PC-3 (cell line): ENCODE data around the gene TAOK2. TPM values are rescaled to one million over a fixed set of nuclear protein-coding genes. Genes with fewer than 3 reads are reported as not detected.

Source experiments
- ATAC-seq: fragments of 200-7000 bp; cut with Tn5 transposase; 2 replicates; pipeline ENCODE4 v1.9.1; 2020; ENCODE audit warnings: mild to moderate bottlenecking, moderate library complexity
- BruUV-seq: library from RNA; stranded (reverse); fragments of 400-500 nt; replicated peaks from 2 replicates; lab custom pipeline; 2021; lab: Mats Ljungman, UMichigan
- CTCF ChIA-PET: fragments of 300-600 bp; sonication (Branson Sonifier 250); formaldehyde crosslinking; loops from one replicate; lab custom pipeline; 2022; ENCODE audit warnings: antibody characterized with exemption; lab: Charles Lee
- POLR2A ChIA-PET: fragments of 300-600 bp; sonication (Branson Sonifier 250); formaldehyde crosslinking; loops from one replicate; lab custom pipeline; 2022; ENCODE audit warnings: antibody characterized with exemption; ENCODE audit not compliant: unreplicated experiment; lab: Charles Lee
- DNase-seq: peaks from one replicate; pipeline ENCODE4 v3.0.0-alpha.2; 2015
- H2AFZ ChIP-seq: fragments of 300-600 bp; sonication (generic); 2 replicates; pipeline ENCODE4 v1.6.0; 2016; ENCODE audit warnings: antibody characterized with exemption, low read length
- H3F3A ChIP-seq: fragments of 300-600 bp; sonication (generic); one replicate; pipeline ENCODE4 v1.6.0; 2017; ENCODE audit warnings: antibody characterized with exemption, low read length, control low read depth, mild to moderate bottlenecking; ENCODE audit not compliant: unreplicated experiment
- H3K27ac ChIP-seq: fragments of 300-600 bp; sonication (generic); 2 replicates; pipeline ENCODE4 v1.5.1; 2016; ENCODE audit warnings: mild to moderate bottlenecking, low read length
- H3K27me3 ChIP-seq: fragments of 300-600 bp; sonication (generic); 2 replicates; pipeline ENCODE4 v1.6.1; 2016; ENCODE audit warnings: low read length, mixed read lengths
- H3K36me3 ChIP-seq: fragments of 300-600 bp; sonication (generic); 2 replicates; pipeline ENCODE4 v1.6.1; 2016; ENCODE audit warnings: low read depth, mixed run types, low read length, mixed read lengths
- H3K4me1 ChIP-seq: fragments of 300-600 bp; sonication (generic); 2 replicates; pipeline ENCODE4 v1.5.1; 2016; ENCODE audit warnings: low read length; ENCODE audit not compliant: insufficient read depth
- H3K4me2 ChIP-seq: fragments of 300-600 bp; sonication (generic); 2 replicates; pipeline ENCODE4 v1.6.0; 2016; ENCODE audit warnings: low read length
- H3K4me3 ChIP-seq: fragments of 300-600 bp; sonication (generic); 2 replicates; pipeline ENCODE4 v1.5.1; 2016; ENCODE audit warnings: mild to moderate bottlenecking, low read length, mixed read lengths
- H3K79me2 ChIP-seq: fragments of 300-600 bp; sonication (generic); 2 replicates; pipeline ENCODE4 v1.6.1; 2017; ENCODE audit warnings: low read length, mixed read lengths
- H3K9ac ChIP-seq: fragments of 300-600 bp; sonication (generic); 2 replicates; pipeline ENCODE4 v1.6.0; 2016; ENCODE audit warnings: mild to moderate bottlenecking, low read length
- H3K9me2 ChIP-seq: fragments of 300-600 bp; sonication (generic); replicated peaks from 2 replicates; pipeline ENCODE4 v1.6.1; 2016; ENCODE audit warnings: mixed run types, low read length, mixed read lengths
- H3K9me3 ChIP-seq: fragments of 300-600 bp; sonication (generic); 2 replicates; pipeline ENCODE4 v1.6.1; 2016; ENCODE audit warnings: low read length, mixed read lengths
- H4K20me1 ChIP-seq: fragments of 300-600 bp; sonication (generic); 2 replicates; pipeline ENCODE4 v1.6.1; 2016; ENCODE audit warnings: low read length, mixed read lengths
- EZH2 ChIP-seq: fragments of 300-600 bp; sonication (generic); IDR thresholded peaks from one replicate; pipeline ENCODE4 v1.6.1; 2017; ENCODE audit warnings: antibody characterized with exemption, mild to moderate bottlenecking, low read length; ENCODE audit not compliant: unreplicated experiment
- EZH2phosphoT487 ChIP-seq: fragments of 300-600 bp; sonication (generic); IDR thresholded peaks from 2 replicates; pipeline ENCODE4 v1.6.1; 2018; ENCODE audit warnings: mild to moderate bottlenecking, antibody characterized with exemption, low read length, borderline replicate concordance
- intact Hi-C: fragments of 100-400 bp; cut with micrococcal nuclease; formaldehyde crosslinking; loops from 2 replicates; pipeline ENCODE4 v1.9.0; 2023
- total RNA-seq: library from RNA; depleted of rRNA; stranded (reverse); fragments of >200 nt; gene quantifications from 2 replicates; pipeline ENCODE4 v1.2.3, GENCODE V29; 2014
- TF ChIP-seq, protein P1 (sequence below): fragments of 300-600 bp; sonication (generic); conservative IDR thresholded peaks from 2 replicates; pipeline ENCODE4 v1.5.1; 2017; ENCODE audit warnings: antibody characterized with exemption, low read depth, mild to moderate bottlenecking, low read length

TAOK2 gene
- total RNA-seq, 1 experiment from 2014 or later: 34.1 TPM

- H3K27ac ChIP-seq: no peak overlapping the region
- H3K27me3 ChIP-seq: no peaks in the 10 kb centered on the region
- ATAC-seq: no peak
- intact Hi-C loops: no loop called here
- no peak for TF ChIP-seq EZH2
- TF ChIP-seq, protein P1, sequence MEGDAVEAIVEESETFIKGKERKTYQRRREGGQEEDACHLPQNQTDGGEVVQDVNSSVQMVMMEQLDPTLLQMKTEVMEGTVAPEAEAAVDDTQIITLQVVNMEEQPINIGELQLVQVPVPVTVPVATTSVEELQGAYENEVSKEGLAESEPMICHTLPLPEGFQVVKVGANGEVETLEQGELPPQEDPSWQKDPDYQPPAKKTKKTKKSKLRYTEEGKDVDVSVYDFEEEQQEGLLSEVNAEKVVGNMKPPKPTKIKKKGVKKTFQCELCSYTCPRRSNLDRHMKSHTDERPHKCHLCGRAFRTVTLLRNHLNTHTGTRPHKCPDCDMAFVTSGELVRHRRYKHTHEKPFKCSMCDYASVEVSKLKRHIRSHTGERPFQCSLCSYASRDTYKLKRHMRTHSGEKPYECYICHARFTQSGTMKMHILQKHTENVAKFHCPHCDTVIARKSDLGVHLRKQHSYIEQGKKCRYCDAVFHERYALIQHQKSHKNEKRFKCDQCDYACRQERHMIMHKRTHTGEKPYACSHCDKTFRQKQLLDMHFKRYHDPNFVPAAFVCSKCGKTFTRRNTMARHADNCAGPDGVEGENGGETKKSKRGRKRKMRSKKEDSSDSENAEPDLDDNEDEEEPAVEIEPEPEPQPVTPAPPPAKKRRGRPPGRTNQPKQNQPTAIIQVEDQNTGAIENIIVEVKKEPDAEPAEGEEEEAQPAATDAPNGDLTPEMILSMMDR: no peak
- TF ChIP-seq EZH2phosphoT487: no peak
- H3K9me3 ChIP-seq: no peaks in the 10 kb centered on the region
- CTCF ChIA-PET: no interaction called here
- POLR2A ChIA-PET: interaction anchor here (0.6 kb wide), 1 partner anchor 110 kb away, joined by 4 read pairs; no protein-coding TSS in a partner anchor
- no peaks in the 10 kb centered on the region for H3K9me2 ChIP-seq
- H3F3A ChIP-seq: no peaks in the 10 kb centered on the region
- no TSS peak for BruUV-seq
- H2AFZ ChIP-seq: no peak overlapping the region
- H3K79me2 ChIP-seq: no peaks in the 10 kb centered on the region
- H3K4me2 ChIP-seq: no peak overlapping the region
- no peak for DNase-seq
- H3K36me3 ChIP-seq: peaks cover 14% of the 10 kb centered on the region
- H3K4me3 ChIP-seq: no peak overlapping the region
- H4K20me1 ChIP-seq: no peaks in the 10 kb centered on the region
- H3K4me1 ChIP-seq: no peaks in the 10 kb centered on the region
- no peak overlapping the region for H3K9ac ChIP-seq
These were observed 14.8 kb downstream of the TAOK2 start for GRCh38 chr16:29988346-29989075.

- ChIA-PET POLR2A (interaction anchor here (0.6 kb wide), 1 partner anchor 111 kb away, joined by 4 read pairs; no protein-coding TSS in a partner anchor), CTCF (no interaction called here)
- no TSS peak for BruUV-seq
- Histone ChIP-seq H3K9me2 (no peaks in the 10 kb centered on the region), H3K4me2 (no peak overlapping the region), H3F3A (no peaks in the 10 kb centered on the region), H2AFZ (no peak overlapping the region), H3K9ac (no peak overlapping the region), H3K36me3 (peaks cover 13% of the 10 kb centered on the region), H3K4me3 (no peak overlapping the region), H3K4me1 (peaks cover 3% of the 10 kb centered on the region), H3K79me2 (no peaks in the 10 kb centered on the region), H3K9me3 (no peaks in the 10 kb centered on the region), H3K27me3 (no peaks in the 10 kb centered on the region), H4K20me1 (no peaks in the 10 kb centered on the region), H3K27ac (no peak overlapping the region)
- ATAC-seq: no peak
- TF ChIP-seq, protein P1: no peak
- TF ChIP-seq EZH2phosphoT487 (no peak), EZH2 (no peak)
- intact Hi-C loops: no loop called here
- DNase-seq: no peak
These were observed 15.6 kb downstream of the TAOK2 start for GRCh38 chr16:29989111-29989858.

GRCh38 chr16:29990034-29990433, 16.4 kb downstream of the TAOK2 start:
- ChIA-PET CTCF (no interaction called here), POLR2A (no interaction called here)
- DNase-seq: no peak
- Histone ChIP-seq H3K4me3 (no peak overlapping the region), H3K27me3 (no peaks in the 10 kb centered on the region), H3K27ac (no peak overlapping the region), H3K9me2 (no peaks in the 10 kb centered on the region), H3K9me3 (no peaks in the 10 kb centered on the region), H3K4me1 (peaks cover 11% of the 10 kb centered on the region), H2AFZ (no peak overlapping the region), H4K20me1 (no peaks in the 10 kb centered on the region), H3K79me2 (no peaks in the 10 kb centered on the region), H3K4me2 (no peak overlapping the region), H3K9ac (no peak overlapping the region), H3K36me3 (peaks cover 8% of the 10 kb centered on the region), H3F3A (no peaks in the 10 kb centered on the region)
- BruUV-seq: no TSS peak
- ATAC-seq: no peak
- intact Hi-C loops: no loop called here
- TF ChIP-seq EZH2 (no peak), EZH2phosphoT487 (no peak)
- TF ChIP-seq, protein P1: no peak
